ENCODE data around the gene CACNA1D. TPM values are rescaled to one million over a fixed set of nuclear protein-coding genes. Genes with fewer than 3 reads are reported as not detected.

Gene CACNA1D
- total RNA-seq, 1 experiment from 2014 or later, result 1.1 TPM

- H3K9me3 ChIP-seq (ENCODE audit: control insufficient read depth in 1 of 2, insufficient read depth in 1 of 2, low read depth in 1 of 2, low read length in 2 of 2), result no peaks in the 10 kb centered on the region; a peak in 1 of 4 replicates
- POLR2A ChIA-PET, result no interaction called here
- no TSS peak for BruUV-seq (replicated peaks)
These were observed 155.4 kb downstream of the CACNA1D start for GRCh38 chr3:53649816-53650215.

More at GRCh38 chr3:53649816-53650215, 155.4 kb downstream of the CACNA1D start:
- Histone ChIP-seq H3K27ac (ENCODE audit: low read depth, low read length) (no peak overlapping the region), H3K4me3 (replicated peaks in 1 of 2; ENCODE audit: low read depth in 1 of 2, low read length in 2 of 2) (no peak overlapping the region), H3K27me3 (ENCODE audit: insufficient read depth, low read length) (peaks cover 8% of the 10 kb centered on the region; the same call in 1 of the 2 replicates), H3K36me3 (ENCODE audit: control insufficient read depth in 1 of 2, insufficient read depth in 2 of 2, low read length in 2 of 2) (no peaks in the 10 kb centered on the region), H3K9me2 (ENCODE audit: insufficient read depth) (no peaks in the 10 kb centered on the region), H4K20me1 (ENCODE audit: insufficient read depth) (no peaks in the 10 kb centered on the region), H2AFZ (ENCODE audit: low read depth, low read length, poor library complexity, severe bottlenecking) (no peak overlapping the region), H3K9ac (ENCODE audit: low read length) (no peak overlapping the region), H3K4me1 (ENCODE audit: control insufficient read depth in 1 of 2, insufficient read depth in 2 of 2, low read length in 2 of 2) (no peaks in the 10 kb centered on the region), H3K79me2 (ENCODE audit: insufficient read depth, low read length) (no peaks in the 10 kb centered on the region), H3K4me2 (ENCODE audit: low read length) (no peak overlapping the region)
- CTCF ChIA-PET, result no interaction called here
- RAD21 ChIA-PET (ENCODE audit: low non-redundant PET in 1 of 2, low total read pairs in 2 of 2, uncharacterized antibody in 2 of 2, unreplicated experiment in 2 of 2), result no interaction called here
- intact Hi-C loops (cut with micrococcal nuclease), result no loop called here
- DNase-seq (ENCODE audit: low read depth, low spot score) (no peak), ATAC-seq (no peak)
- TF ChIP-seq RAD21 (IDR thresholded peaks at IDR 0.05; ENCODE audit: low read depth) (no peak), ATF3 (IDR thresholded peaks at IDR 0.05) (no peak), EZH2phosphoT487 (IDR thresholded peaks at IDR 0.05; ENCODE audit: borderline replicate concordance) (no peak), SIN3A (IDR thresholded peaks at IDR 0.05; ENCODE audit: low read depth) (no peak), ELF1 (IDR thresholded peaks at IDR 0.05; ENCODE audit: borderline replicate concordance, low read depth) (no peak), POLR2A (IDR thresholded peaks at IDR 0.05; ENCODE audit: borderline replicate concordance, extremely low read depth, insufficient read depth, insufficient read length) (no peak)
- TF ChIP-seq, protein P1, sequence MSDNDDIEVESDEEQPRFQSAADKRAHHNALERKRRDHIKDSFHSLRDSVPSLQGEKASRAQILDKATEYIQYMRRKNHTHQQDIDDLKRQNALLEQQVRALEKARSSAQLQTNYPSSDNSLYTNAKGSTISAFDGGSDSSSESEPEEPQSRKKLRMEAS (IDR thresholded peaks at IDR 0.05), result no peak
- TF ChIP-seq, protein P2, sequence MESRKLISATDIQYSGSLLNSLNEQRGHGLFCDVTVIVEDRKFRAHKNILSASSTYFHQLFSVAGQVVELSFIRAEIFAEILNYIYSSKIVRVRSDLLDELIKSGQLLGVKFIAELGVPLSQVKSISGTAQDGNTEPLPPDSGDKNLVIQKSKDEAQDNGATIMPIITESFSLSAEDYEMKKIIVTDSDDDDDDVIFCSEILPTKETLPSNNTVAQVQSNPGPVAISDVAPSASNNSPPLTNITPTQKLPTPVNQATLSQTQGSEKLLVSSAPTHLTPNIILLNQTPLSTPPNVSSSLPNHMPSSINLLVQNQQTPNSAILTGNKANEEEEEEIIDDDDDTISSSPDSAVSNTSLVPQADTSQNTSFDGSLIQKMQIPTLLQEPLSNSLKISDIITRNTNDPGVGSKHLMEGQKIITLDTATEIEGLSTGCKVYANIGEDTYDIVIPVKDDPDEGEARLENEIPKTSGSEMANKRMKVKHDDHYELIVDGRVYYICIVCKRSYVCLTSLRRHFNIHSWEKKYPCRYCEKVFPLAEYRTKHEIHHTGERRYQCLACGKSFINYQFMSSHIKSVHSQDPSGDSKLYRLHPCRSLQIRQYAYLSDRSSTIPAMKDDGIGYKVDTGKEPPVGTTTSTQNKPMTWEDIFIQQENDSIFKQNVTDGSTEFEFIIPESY (IDR thresholded peaks at IDR 0.05; ENCODE audit: extremely low read depth, insufficient replicate concordance, low read length), result no peak

Measured in HCT116 (cell line).